ENCODE results near the gene OTUB2. TPM values are rescaled to one million over a fixed set of nuclear protein-coding genes. Genes with fewer than 3 reads are reported as not detected.

The OTUB2 gene
- total RNA-seq, 2 experiments from 2014 or later = 0.25 to 0.29 TPM

DNA sequence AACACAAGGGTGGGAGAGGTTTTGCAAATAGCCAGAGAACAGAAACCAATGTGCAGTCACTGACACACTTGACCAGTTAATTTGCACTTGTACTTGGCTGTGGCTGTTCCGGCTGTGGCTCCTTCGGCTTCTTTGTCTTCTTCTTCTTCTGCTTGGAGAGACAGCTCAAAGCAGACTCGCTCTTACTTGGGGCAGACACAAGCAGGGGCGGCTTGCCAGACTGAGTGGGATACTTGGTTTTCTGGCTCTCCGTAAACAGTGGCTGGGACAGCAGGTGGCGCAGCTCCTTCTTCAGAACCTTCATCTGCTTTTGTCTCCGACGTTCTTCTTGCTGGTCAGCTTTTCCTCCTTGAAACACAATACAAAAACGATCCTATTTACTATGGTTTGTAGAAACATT lies 25.0 kb downstream of the OTUB2 start:
- H3K27me3 Mint-ChIP-seq = no peaks in the 10 kb centered on the region
- DNase-seq (no peak), ATAC-seq (no peak)
- POLR2A ChIA-PET = interaction anchor here (2.6 kb wide), 1 partner anchor 8 kb away, joined by 7 read pairs; no protein-coding TSS in a partner anchor
- intact Hi-C loops (cut with micrococcal nuclease) = no loop called here
- H3K9me3 Mint-ChIP-seq = no peaks in the 10 kb centered on the region
- H3K27ac Mint-ChIP-seq = no peak overlapping the region
- H3K36me3 Mint-ChIP-seq (ENCODE audit: low read depth) = peaks cover 71% of the 10 kb centered on the region
- H3K4me3 Mint-ChIP-seq = no peak overlapping the region
- H3K4me1 Mint-ChIP-seq (ENCODE audit: low read depth) = peaks cover 13% of the 10 kb centered on the region
- TF ChIP-seq, protein P1, sequence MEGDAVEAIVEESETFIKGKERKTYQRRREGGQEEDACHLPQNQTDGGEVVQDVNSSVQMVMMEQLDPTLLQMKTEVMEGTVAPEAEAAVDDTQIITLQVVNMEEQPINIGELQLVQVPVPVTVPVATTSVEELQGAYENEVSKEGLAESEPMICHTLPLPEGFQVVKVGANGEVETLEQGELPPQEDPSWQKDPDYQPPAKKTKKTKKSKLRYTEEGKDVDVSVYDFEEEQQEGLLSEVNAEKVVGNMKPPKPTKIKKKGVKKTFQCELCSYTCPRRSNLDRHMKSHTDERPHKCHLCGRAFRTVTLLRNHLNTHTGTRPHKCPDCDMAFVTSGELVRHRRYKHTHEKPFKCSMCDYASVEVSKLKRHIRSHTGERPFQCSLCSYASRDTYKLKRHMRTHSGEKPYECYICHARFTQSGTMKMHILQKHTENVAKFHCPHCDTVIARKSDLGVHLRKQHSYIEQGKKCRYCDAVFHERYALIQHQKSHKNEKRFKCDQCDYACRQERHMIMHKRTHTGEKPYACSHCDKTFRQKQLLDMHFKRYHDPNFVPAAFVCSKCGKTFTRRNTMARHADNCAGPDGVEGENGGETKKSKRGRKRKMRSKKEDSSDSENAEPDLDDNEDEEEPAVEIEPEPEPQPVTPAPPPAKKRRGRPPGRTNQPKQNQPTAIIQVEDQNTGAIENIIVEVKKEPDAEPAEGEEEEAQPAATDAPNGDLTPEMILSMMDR (IDR thresholded peaks at IDR 0.05) = no peak
- CTCF ChIA-PET = interaction anchor here (0.8 to 3.0 kb wide), 11 partner anchors 15 to 130 kb away, joined by 3 to 16 read pairs (median 4); no protein-coding TSS in a partner anchor

DNA sequence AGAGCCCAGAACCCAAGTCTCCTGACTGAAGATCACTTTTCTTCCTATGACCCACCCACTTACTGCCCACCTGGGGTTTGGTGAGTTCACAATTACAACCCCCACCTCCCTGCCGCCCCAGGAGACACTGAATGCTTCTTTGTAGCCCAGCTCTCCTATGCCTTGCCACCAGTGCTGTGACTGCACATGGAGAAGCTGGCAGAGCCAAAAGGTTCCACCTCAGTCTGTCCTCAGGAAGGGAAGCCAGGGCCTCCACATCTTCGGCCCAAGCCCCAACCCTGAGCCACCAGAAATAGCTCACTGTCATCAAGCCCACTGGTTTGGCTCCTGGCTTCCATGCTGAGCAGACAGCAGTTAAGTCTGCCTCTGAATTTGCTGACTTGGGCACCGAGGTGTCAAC lies 25.6 kb downstream of the OTUB2 start:
- TF ChIP-seq, protein P1 (IDR thresholded peaks at IDR 0.05) = no peak
- ChIA-PET CTCF (interaction anchor here (0.5 to 3.1 kb wide), 10 partner anchors 15 to 112 kb away, joined by 3 to 16 read pairs (median 4); no protein-coding TSS in a partner anchor), POLR2A (interaction anchor here (0.8 kb wide), 1 partner anchor 9 kb away, joined by 3 read pairs; no protein-coding TSS in a partner anchor)
- intact Hi-C loops (cut with micrococcal nuclease) = no loop called here
- no peaks in the 10 kb centered on the region for H3K27me3 Mint-ChIP-seq
- DNase-seq (no peak), ATAC-seq (no peak)
- H3K9me3 Mint-ChIP-seq = no peaks in the 10 kb centered on the region
- H3K4me1 Mint-ChIP-seq (ENCODE audit: low read depth) = peaks cover 20% of the 10 kb centered on the region
- H3K4me3 Mint-ChIP-seq = no peak overlapping the region
- peak overlapping the region; percentile 2 for H3K27ac Mint-ChIP-seq
- H3K36me3 Mint-ChIP-seq (ENCODE audit: low read depth) = peaks cover 78% of the 10 kb centered on the region

DNA sequence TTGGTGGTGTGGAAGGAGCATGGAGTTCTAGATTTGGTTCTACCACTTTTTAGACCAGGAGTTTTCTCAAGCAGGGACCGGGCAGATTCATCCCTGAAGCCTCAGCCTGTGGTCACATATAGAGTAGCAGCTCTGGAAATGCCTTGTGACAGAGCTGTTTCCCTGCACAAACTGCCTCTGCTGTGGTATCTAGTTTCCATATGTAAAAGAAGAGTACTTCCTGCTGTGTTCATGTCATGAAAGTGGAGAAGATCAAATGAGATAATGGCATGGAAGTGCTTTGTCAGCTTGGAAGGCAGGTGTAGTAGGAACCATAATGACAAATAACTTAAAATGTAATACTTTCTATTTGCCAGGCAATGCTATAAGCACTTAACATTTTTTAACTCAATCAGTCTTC lies 26.1 kb downstream of the OTUB2 start:
- no peaks in the 10 kb centered on the region for H3K9me3 Mint-ChIP-seq
- H3K27me3 Mint-ChIP-seq = no peaks in the 10 kb centered on the region
- no peak for ATAC-seq
- H3K36me3 Mint-ChIP-seq (ENCODE audit: low read depth) = peaks cover 80% of the 10 kb centered on the region
- TF ChIP-seq, protein P1 (IDR thresholded peaks at IDR 0.05) = no peak
- ChIA-PET CTCF (interaction anchor here (1.0 to 3.1 kb wide), 8 partner anchors 16 to 113 kb away, joined by 3 to 16 read pairs (median 6); partner anchors contain the start of gene IFI27L1), POLR2A (interaction anchor here (0.8 kb wide), 1 partner anchor 10 kb away, joined by 3 read pairs; no protein-coding TSS in a partner anchor)
- DNase-seq = no peak
- peaks cover 24% of the 10 kb centered on the region for H3K4me1 Mint-ChIP-seq (ENCODE audit: low read depth)
- intact Hi-C loops (cut with micrococcal nuclease) = no loop called here
- H3K4me3 Mint-ChIP-seq = no peak overlapping the region
- H3K27ac Mint-ChIP-seq = peak overlapping the region; percentile 2

DNA sequence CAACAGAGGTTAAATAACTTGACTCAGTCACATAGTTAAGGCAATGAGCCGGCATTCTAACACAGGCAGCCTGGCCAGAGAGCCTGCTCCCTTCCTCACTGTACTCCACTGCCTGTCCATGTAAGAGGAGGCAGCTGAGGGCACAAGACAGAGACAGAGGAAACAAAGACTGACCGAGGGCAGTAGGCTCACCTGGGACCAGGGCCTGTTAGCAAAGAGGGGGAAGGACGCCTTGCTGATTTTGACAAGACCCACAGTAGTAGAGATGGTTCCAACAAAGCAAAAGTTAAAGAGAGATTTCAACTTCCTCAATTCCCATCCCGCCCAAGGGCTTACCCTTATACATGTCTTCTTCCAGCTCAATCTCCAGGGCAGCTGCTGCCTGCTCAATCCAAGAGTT lies 26.5 kb downstream of the OTUB2 start:
- CTCF ChIA-PET = interaction anchor here (1.0 to 3.1 kb wide), 5 partner anchors 29 to 113 kb away, joined by 5 to 16 read pairs (median 6); partner anchors contain the start of gene IFI27L1
- intact Hi-C loops (cut with micrococcal nuclease) = no loop called here
- TF ChIP-seq, protein P1 (IDR thresholded peaks at IDR 0.05) = no peak
- Mint-ChIP-seq H3K36me3 (ENCODE audit: low read depth) (peaks cover 82% of the 10 kb centered on the region), H3K4me1 (ENCODE audit: low read depth) (peaks cover 28% of the 10 kb centered on the region), H3K4me3 (no peak overlapping the region), H3K27ac (peak overlapping the region; percentile 53), H3K27me3 (no peaks in the 10 kb centered on the region), H3K9me3 (no peaks in the 10 kb centered on the region)
- ATAC-seq (no peak), DNase-seq (no peak)
- POLR2A ChIA-PET = interaction anchor here (0.9 to 1.6 kb wide), 2 partner anchors 28 to 128 kb away, joined by 3 to 8 read pairs; partner anchors contain the start of genes DDX24 and IFI27L1

DNA sequence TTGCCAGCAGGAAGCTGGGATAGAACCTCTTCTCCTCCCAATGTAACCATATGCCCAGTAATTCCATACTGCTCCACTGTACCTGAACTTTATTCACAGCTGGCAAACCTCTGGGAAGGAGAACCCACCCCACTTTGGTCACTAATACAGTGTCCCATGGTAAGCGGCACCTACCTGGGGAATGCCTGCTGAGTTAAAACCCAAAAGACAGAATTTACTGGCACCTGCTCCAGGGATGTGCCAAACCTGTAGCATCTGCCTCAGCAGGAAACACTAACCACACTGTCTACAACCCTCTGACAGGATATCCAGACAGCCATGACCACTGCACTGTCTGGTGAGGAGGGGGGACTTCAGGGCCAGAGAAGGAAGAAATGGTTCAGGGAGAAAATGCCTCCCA lies 28.3 kb downstream of the OTUB2 start:
- DNase-seq (no peak), ATAC-seq (no peak)
- CTCF ChIA-PET = interaction anchor here (1.8 to 3.1 kb wide), 2 partner anchors 17 to 115 kb away, joined by 4 to 10 read pairs; no protein-coding TSS in a partner anchor
- no peaks in the 10 kb centered on the region for H3K9me3 Mint-ChIP-seq
- intact Hi-C loops (cut with micrococcal nuclease) = no loop called here
- TF ChIP-seq, protein P1 (IDR thresholded peaks at IDR 0.05) = no peak
- peaks cover 85% of the 10 kb centered on the region for H3K36me3 Mint-ChIP-seq (ENCODE audit: low read depth)
- H3K27me3 Mint-ChIP-seq = no peaks in the 10 kb centered on the region
- peaks cover 44% of the 10 kb centered on the region for H3K4me1 Mint-ChIP-seq (ENCODE audit: low read depth)
- H3K4me3 Mint-ChIP-seq = no peak overlapping the region
- POLR2A ChIA-PET = interaction anchor here (1.6 kb wide), 2 partner anchors 16 to 27 kb away, joined by 3 to 8 read pairs; partner anchors contain the start of genes DDX24 and IFI27L1
- H3K27ac Mint-ChIP-seq = peak overlapping the region; percentile 12
